HepG2 (cell line): ENCODE measurements around the gene SAPCD1. TPM values are rescaled to one million over a fixed set of nuclear protein-coding genes. Genes with fewer than 3 reads are reported as not detected.

Experiments
- ATF7-NPFF ChIP-seq: sonication (generic); formaldehyde crosslinking; IDR thresholded peaks from 2 replicates; pipeline ENCODE4 v1.8.1; 2023; ENCODE audit warnings: mild to moderate bottlenecking, low read depth, missing genetic modification reagents, moderate library complexity
- CREM ChIP-seq, 2 experiments: sonication (generic) in 1 of 2; formaldehyde crosslinking in 1 of 2; IDR thresholded peaks; 2 replicates each; pipeline versions ENCODE4 v1.4.0 to v1.6.1; 2016 to 2020; ENCODE audit warnings: antibody characterized with exemption in 1 of 2, mild to moderate bottlenecking in 1 of 2, missing genetic modification reagents in 1 of 2
- ETV5 ChIP-seq: IDR thresholded peaks from 2 replicates; pipeline ENCODE4 v1.6.1; 2018; ENCODE audit warnings: missing biosample characterization, missing genetic modification reagents, inconsistent platforms, borderline replicate concordance
- FIP1L1 ChIP-seq: fragments of 200-400 bp; formaldehyde crosslinking; IDR thresholded peaks from 2 replicates; pipeline ENCODE4 v1.6.1; 2018; ENCODE audit warnings: low read depth, mild to moderate bottlenecking, low read length, moderate library complexity, borderline replicate concordance; ENCODE audit not compliant: insufficient read depth
- FOXO1 ChIP-seq: sonication (generic); formaldehyde crosslinking; IDR thresholded peaks from 2 replicates; pipeline ENCODE4 v1.4.0; 2020; ENCODE audit warnings: missing genetic modification reagents
- SIN3B ChIP-seq: fragments of 150-350 bp; IDR thresholded peaks from 2 replicates; pipeline ENCODE4 v1.6.1; 2014; ENCODE audit warnings: low read length
- SMAD1 ChIP-seq: sonication (generic); formaldehyde crosslinking; IDR thresholded peaks from 2 replicates; pipeline ENCODE4 v1.4.0; 2020; ENCODE audit warnings: missing genetic modification reagents, low read depth, mild to moderate bottlenecking, borderline replicate concordance
- SMARCC2 ChIP-seq: fragments of 450-650 bp; IDR thresholded peaks from 2 replicates; pipeline ENCODE4 v1.6.1; 2017; ENCODE audit warnings: antibody characterized with exemption, mild to moderate bottlenecking
- TAF1 ChIP-seq: sonication (generic); formaldehyde crosslinking; IDR thresholded peaks from 2 replicates; pipeline ENCODE4 v1.4.0; 2020; ENCODE audit warnings: missing genetic modification reagents
- TFE3 ChIP-seq: IDR thresholded peaks from 2 replicates; pipeline ENCODE4 v1.6.1; 2016
- TRIM22 ChIP-seq: fragments of 450-650 bp; IDR thresholded peaks from 2 replicates; pipeline ENCODE4 v1.6.1; 2017
- ZBTB4 ChIP-seq: sonication (generic); formaldehyde crosslinking; IDR thresholded peaks from 2 replicates; pipeline ENCODE4 v1.4.0; 2020; ENCODE audit warnings: missing genetic modification reagents, mild to moderate bottlenecking, borderline replicate concordance
- ZBTB43 ChIP-seq: sonication (generic); formaldehyde crosslinking; conservative IDR thresholded peaks from 2 replicates; pipeline ENCODE4 v1.4.0; 2020; ENCODE audit warnings: missing genetic modification reagents
- ZNF609 ChIP-seq: sonication (generic); formaldehyde crosslinking; IDR thresholded peaks from 2 replicates; pipeline ENCODE4 v1.4.0; 2020; ENCODE audit warnings: mild to moderate bottlenecking, missing genetic modification reagents, borderline replicate concordance
- ZNF816 ChIP-seq: sonication (generic); formaldehyde crosslinking; IDR thresholded peaks from 2 replicates; pipeline ENCODE4 v1.8.0; 2022; ENCODE audit warnings: missing genetic modification reagents, mild to moderate bottlenecking, borderline replicate concordance
- polyA plus RNA-seq, 8 experiments: library from polyadenylated mRNA; depleted of rRNA in 3 of 8; stranded (reverse) in 7 of 8; unstranded in 1 of 8; fragments of >200 nt; fragmentation: Illumina TruSeq in 4 of 8; extraction: Trizol in 4 of 8; gene quantifications; 2 replicates each; pipeline versions ENCODE4 v1.2.1 to v1.2.3, GENCODE V29; 2011 to 2016; ENCODE audit warnings: low read depth in 4 of 8, missing spikeins in 1 of 8, mixed read lengths in 1 of 8; ENCODE audit not compliant: insufficient read depth in 1 of 8
- total RNA-seq, 5 experiments: library from RNA; depleted of rRNA; stranded (reverse); fragments of >200 nt; fragmentation: Illumina TruSeq; extraction: Trizol; gene quantifications; 2 replicates each; pipeline ENCODE4 v1.2.3, GENCODE V29; 2016; ENCODE audit warnings: low read depth in 1 of 5

SAPCD1 gene
- total and polyA plus RNA-seq, 2 of the 13 experiments (the other 11 are each of a cell fraction or from before 2014, with no cell fraction given): 2.5 to 3.9 TPM

GRCh38 chr6:31736021-31736767 lies 26.3 kb upstream of the SAPCD1 start, which contains the start of gene CLIC1 (continued):
- 0 out of 2 replicates have a peak, but pooled peaks have one; percentile 48 for TF ChIP-seq ZBTB4 (CRISPR knock-in tag)
- peak; percentile 94 for TF ChIP-seq TAF1 (CRISPR knock-in tag)
- TF ChIP-seq SMARCC2: no peak
- peak; percentile 51; the same call in 1 of the 2 replicates for TF ChIP-seq ZNF816
- peak; percentile 25; the same call in 1 of the 2 replicates for TF ChIP-seq ATF7-NPFF (CRISPR knock-in tag)
- TF ChIP-seq CREM (IDR thresholded peaks at IDR 0.05): no peak; the same call in 1 of the 2 replicates
- no peak for TF ChIP-seq CREM (CRISPR knock-in tag; IDR thresholded peaks at IDR 0.05)
- TF ChIP-seq FOXO1 (CRISPR knock-in tag): peak; percentile 46; the same call in 1 of the 2 replicates
- peak; percentile 69; the same call in 1 of the 2 replicates for TF ChIP-seq ZNF609 (CRISPR knock-in tag)
- TF ChIP-seq SMAD1 (CRISPR knock-in tag): no peak; the same call in 1 of the 2 replicates
- TF ChIP-seq TRIM22: no peak
- TF ChIP-seq ZBTB43 (CRISPR knock-in tag): no peak
- TF ChIP-seq TFE3 (CRISPR knock-in tag): peak; percentile 55; the same call in 1 of the 2 replicates
- peak; percentile 66; the same call in 1 of the 2 replicates for TF ChIP-seq FIP1L1
- TF ChIP-seq SIN3B: peak; percentile 38; the same call in 1 of the 2 replicates
- TF ChIP-seq ETV5 (CRISPR knock-in tag): peak; percentile 94
